OCI-LY1 (cell line): ENCODE measurements around the gene SMIM9.

ENCODE experiments used
- H2AFZ ChIP-seq: fragments of 200-600 bp; sonication (generic), shearing (Covaris generic); 2 replicates; pipeline ENCODE4 v1.6.0; 2014; ENCODE audit warnings: antibody characterized with exemption, mild to moderate bottlenecking, low read length
- H3F3A ChIP-seq: fragments of 200-600 bp; sonication (generic), shearing (Covaris generic); 2 replicates; pipeline ENCODE4 v1.6.0; 2014; ENCODE audit warnings: mild to moderate bottlenecking, antibody characterized with exemption, low read length, moderate library complexity; ENCODE audit not compliant: insufficient read depth
- H3K27ac ChIP-seq: fragments of 200-600 bp; sonication (generic); 2 replicates; pipeline ENCODE4 v1.5.1; 2014; ENCODE audit warnings: low read length, mixed run types, mild to moderate bottlenecking, low read depth; ENCODE audit not compliant: poor library complexity, severe bottlenecking
- H3K27me3 ChIP-seq: fragments of 200-600 bp; sonication (generic); 2 replicates; pipeline ENCODE4 v1.6.0; 2014; ENCODE audit warnings: antibody characterized with exemption, mild to moderate bottlenecking, low read length, moderate library complexity; ENCODE audit not compliant: insufficient read depth
- H3K36me3 ChIP-seq: fragments of 200-600 bp; sonication (generic); 2 replicates; pipeline ENCODE4 v1.6.1; 2014; ENCODE audit warnings: mild to moderate bottlenecking, antibody characterized with exemption, low read length, moderate library complexity, mixed read lengths; ENCODE audit not compliant: insufficient read depth
- H3K4me1 ChIP-seq: fragments of 200-600 bp; sonication (generic); 2 replicates; pipeline ENCODE4 v1.5.1; 2014; ENCODE audit warnings: mild to moderate bottlenecking, low read length, moderate library complexity; ENCODE audit not compliant: insufficient read depth, severe bottlenecking
- H3K4me2 ChIP-seq: fragments of 200-600 bp; sonication (generic), shearing (Covaris generic); 2 replicates; pipeline ENCODE4 v1.6.1; 2014; ENCODE audit warnings: low read length
- H3K4me3 ChIP-seq: fragments of 200-600 bp; sonication (generic); 2 replicates; pipeline ENCODE4 v1.5.1; 2014; ENCODE audit warnings: low read length, low read depth, mild to moderate bottlenecking, mixed read lengths; ENCODE audit not compliant: poor library complexity, severe bottlenecking
- H3K79me2 ChIP-seq: fragments of 200-600 bp; shearing (Covaris generic); 2 replicates; pipeline ENCODE4 v1.6.1; 2016; ENCODE audit warnings: mixed run types, low read length, mixed read lengths; ENCODE audit not compliant: insufficient read depth
- H3K9ac ChIP-seq: fragments of 200-600 bp; sonication (generic), shearing (Covaris generic); 2 replicates; pipeline ENCODE4 v1.6.1; 2014; ENCODE audit warnings: mild to moderate bottlenecking, low read length, mixed read lengths
- H3K9me2 ChIP-seq: fragments of 200-600 bp; sonication (generic), shearing (Covaris generic); 2 replicates; pipeline ENCODE4 v1.6.1; 2014; ENCODE audit warnings: low read depth, mild to moderate bottlenecking, low read length, mixed read lengths
- H3K9me3 ChIP-seq: fragments of 200-600 bp; shearing (Covaris generic); 2 replicates; pipeline ENCODE4 v1.6.1; 2014; ENCODE audit warnings: low read length, mixed read lengths
- H4K20me1 ChIP-seq: fragments of 200-600 bp; sonication (generic), shearing (Covaris generic); 2 replicates; pipeline ENCODE4 v1.6.0; 2016; ENCODE audit warnings: mild to moderate bottlenecking, low read length; ENCODE audit not compliant: insufficient read depth
- EZH2 ChIP-seq: fragments of 200-600 bp; sonication (generic), shearing (Covaris generic); IDR thresholded peaks from 2 replicates; pipeline ENCODE4 v1.8.0; 2017; ENCODE audit warnings: borderline replicate concordance, mixed run types, mild to moderate bottlenecking, antibody characterized with exemption, low read length, moderate library complexity, mixed read lengths
- TF ChIP-seq, protein P1 (sequence below): fragments of 200-600 bp; sonication (generic), shearing (Covaris generic); IDR thresholded peaks from 2 replicates; pipeline ENCODE4 v1.5.1; 2017; ENCODE audit warnings: mild to moderate bottlenecking, antibody characterized with exemption, low read length, moderate library complexity, mixed read lengths

The SMIM9 gene

DNA sequence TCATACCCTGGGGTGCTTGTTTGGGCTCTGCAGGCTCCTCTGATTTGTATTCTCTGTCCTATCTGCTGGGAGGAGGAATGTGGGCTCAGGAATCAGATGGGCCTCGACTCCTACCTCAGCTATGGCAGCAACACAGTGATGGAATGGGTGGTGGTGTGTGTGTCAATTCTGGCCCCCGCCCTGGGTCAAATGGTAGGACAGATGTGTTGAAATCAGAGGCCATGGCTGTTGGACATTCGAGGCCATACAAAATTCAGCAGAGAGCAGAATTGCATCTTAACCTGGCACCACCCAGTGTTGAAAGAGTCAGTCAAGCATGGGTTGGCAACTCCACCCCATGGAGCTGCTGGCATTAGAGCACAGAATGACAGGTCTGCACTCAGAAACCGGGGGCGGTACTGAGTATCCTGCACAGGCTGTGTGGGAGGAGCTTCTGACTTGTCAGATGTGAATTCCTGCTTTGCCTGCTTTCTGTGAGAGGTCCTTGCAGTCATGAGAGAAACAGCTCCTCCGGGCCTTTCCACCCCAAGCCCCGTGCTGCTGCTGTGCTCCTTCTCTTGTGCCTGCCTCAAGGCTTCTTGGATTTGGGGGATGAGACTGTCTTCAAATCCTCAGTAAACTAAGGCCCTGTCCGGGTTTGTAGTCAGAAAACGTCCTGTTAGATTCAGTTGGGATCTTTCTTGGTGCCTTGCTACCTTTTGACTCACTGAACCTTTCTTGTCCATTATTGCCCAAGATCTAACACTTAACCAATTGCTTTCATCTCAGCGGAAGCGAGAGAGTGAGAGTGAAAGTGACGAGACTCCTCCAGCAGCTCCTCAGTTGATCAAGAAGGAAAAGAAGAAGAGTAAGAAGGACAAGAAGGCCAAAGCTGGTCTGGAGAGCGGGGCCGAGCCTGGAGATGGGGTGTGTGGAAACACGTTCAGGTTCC, 58.8 kb downstream of the SMIM9 start:
- no peak overlapping the region for H2AFZ ChIP-seq
- H3K79me2 ChIP-seq, result no peaks in the 10 kb centered on the region
- H3K4me1 ChIP-seq, result no peaks in the 10 kb centered on the region

DNA sequence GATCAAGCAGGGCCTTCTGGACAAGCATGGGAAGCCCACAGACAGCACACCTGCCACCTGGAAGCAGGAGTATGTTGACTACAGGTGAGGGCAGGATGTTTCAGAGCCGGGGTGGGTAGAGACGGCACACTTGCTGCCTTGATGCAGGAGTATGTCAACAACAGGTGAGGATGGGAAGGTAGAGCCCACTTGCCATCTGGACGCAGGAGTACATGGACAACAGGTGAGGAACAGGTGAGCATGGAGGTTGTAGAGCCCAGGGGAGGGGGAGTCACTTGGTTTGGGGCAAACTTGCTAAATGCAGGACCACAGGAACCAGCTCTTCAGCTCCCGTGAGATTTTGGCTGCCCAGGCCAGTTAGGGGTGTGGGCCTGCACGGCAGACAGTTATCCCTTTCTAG, 59.8 kb downstream of the SMIM9 start:
- no peaks in the 10 kb centered on the region for H4K20me1 ChIP-seq
- TF ChIP-seq EZH2, result no peak
- TF ChIP-seq, protein P1, sequence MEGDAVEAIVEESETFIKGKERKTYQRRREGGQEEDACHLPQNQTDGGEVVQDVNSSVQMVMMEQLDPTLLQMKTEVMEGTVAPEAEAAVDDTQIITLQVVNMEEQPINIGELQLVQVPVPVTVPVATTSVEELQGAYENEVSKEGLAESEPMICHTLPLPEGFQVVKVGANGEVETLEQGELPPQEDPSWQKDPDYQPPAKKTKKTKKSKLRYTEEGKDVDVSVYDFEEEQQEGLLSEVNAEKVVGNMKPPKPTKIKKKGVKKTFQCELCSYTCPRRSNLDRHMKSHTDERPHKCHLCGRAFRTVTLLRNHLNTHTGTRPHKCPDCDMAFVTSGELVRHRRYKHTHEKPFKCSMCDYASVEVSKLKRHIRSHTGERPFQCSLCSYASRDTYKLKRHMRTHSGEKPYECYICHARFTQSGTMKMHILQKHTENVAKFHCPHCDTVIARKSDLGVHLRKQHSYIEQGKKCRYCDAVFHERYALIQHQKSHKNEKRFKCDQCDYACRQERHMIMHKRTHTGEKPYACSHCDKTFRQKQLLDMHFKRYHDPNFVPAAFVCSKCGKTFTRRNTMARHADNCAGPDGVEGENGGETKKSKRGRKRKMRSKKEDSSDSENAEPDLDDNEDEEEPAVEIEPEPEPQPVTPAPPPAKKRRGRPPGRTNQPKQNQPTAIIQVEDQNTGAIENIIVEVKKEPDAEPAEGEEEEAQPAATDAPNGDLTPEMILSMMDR, result no peak
- H3K79me2 ChIP-seq, result no peaks in the 10 kb centered on the region
- H3K36me3 ChIP-seq, result peaks cover 89% of the 10 kb centered on the region
- no peak overlapping the region for H2AFZ ChIP-seq
- no peaks in the 10 kb centered on the region for H3K4me1 ChIP-seq
- H3K27ac ChIP-seq, result no peak overlapping the region
- H3K9me3 ChIP-seq, result no peaks in the 10 kb centered on the region
- no peak overlapping the region for H3K4me2 ChIP-seq
- H3K4me3 ChIP-seq, result no peak overlapping the region
- no peaks in the 10 kb centered on the region for H3K9me2 ChIP-seq
- no peaks in the 10 kb centered on the region for H3F3A ChIP-seq
- no peaks in the 10 kb centered on the region for H3K27me3 ChIP-seq
- H3K9ac ChIP-seq, result no peak overlapping the region

More for the DNA sequence above, 58.8 kb downstream of the SMIM9 start:
- Histone ChIP-seq H4K20me1 (no peaks in the 10 kb centered on the region), H3K9me3 (no peaks in the 10 kb centered on the region), H3K4me3 (no peak overlapping the region), H3K27me3 (no peaks in the 10 kb centered on the region), H3F3A (no peaks in the 10 kb centered on the region), H3K4me2 (no peak overlapping the region), H3K9ac (no peak overlapping the region), H3K9me2 (no peaks in the 10 kb centered on the region), H3K27ac (no peak overlapping the region), H3K36me3 (peaks cover 78% of the 10 kb centered on the region)
- TF ChIP-seq EZH2, result no peak
- TF ChIP-seq, protein P1, result no peak
